ENCODE data around the gene MICAL3.
"Not testable (repeated sequence)": the region's sequence is repeated elsewhere in the genome, so short reads cannot be mapped to it uniquely, and the experiment has no call there.

MICAL3 gene

DNA sequence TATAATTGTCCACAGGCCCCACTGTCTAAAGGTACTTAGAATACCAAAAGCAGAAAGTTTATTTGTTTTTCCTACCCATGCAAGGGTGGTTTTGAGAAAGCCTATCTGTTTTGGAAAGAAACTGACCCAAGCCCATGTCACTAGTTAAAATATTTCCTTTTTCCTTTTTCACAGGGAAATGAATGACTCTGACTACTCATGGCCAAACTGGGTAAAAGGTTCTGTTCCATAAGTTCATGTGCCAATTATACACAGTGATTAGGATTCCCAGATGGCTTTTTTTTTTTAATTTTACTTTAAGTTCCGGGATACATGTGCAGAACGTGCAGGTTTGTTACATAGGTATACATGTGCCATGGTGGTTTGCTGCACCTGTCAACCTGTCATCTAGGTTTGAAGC lies 31.4 kb downstream of the MICAL3 start:
- DNase-seq, result not testable (repeated sequence)

DNA sequence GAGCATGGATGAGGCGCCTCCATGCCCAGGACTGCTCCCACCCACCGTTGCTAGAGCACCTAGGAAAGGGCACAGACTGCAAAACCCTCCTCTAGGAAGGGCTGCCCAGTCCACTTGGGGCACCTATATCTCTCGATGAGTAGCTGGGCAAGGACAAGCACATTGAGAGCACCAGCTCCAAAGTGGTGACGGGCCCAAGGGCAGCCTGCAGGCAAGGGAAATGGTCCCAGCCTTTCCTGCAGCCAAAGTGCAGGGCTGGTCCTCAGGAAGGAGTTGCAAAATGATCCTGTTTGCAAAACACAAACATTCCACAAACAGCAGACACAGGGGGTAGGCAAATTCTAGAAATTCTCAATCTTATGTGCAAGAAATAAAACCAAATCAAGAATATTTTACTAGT lies 32.4 kb downstream of the MICAL3 start:
- not testable (repeated sequence) for DNase-seq

DNA sequence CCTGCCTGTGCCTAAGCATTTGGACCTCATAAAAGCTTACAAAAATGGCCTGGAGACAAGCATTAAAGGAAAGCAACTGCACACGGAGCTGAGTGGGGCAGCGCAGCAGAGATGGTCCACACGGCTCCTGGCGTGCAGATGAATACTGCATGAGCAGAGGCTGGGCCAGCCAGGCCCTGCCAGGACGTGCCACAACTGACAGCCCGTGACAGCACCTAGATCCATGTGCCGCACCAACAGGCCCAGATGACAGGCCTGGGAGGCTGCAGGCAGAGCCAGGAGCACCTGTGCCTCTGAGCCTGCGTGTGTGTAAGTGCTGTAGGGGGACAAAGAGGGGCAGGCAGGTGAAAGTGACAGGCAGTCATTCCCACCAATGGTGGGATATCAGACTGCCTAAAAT lies 33.4 kb downstream of the MICAL3 start:
- no peak for DNase-seq

DNA sequence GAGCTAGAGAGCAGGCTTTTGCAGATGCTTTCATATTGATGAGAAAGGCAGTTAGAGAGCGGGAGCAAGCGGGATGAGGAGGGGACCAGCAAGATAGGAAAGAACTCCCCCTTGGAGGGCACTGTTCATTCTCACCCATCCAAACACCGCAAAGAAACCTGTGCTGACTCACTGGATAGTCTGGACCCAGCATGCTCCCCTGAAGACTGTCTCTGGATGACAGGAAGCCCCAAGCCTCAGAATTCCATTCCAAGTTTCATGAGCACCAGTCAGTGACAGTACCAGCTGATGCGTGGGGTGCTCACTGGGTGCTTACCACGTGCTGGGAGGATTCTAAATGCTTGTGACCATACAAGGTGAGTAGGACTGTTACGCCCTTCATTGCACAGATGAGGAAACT lies 34.2 kb downstream of the MICAL3 start:
- no peak for DNase-seq

DNA sequence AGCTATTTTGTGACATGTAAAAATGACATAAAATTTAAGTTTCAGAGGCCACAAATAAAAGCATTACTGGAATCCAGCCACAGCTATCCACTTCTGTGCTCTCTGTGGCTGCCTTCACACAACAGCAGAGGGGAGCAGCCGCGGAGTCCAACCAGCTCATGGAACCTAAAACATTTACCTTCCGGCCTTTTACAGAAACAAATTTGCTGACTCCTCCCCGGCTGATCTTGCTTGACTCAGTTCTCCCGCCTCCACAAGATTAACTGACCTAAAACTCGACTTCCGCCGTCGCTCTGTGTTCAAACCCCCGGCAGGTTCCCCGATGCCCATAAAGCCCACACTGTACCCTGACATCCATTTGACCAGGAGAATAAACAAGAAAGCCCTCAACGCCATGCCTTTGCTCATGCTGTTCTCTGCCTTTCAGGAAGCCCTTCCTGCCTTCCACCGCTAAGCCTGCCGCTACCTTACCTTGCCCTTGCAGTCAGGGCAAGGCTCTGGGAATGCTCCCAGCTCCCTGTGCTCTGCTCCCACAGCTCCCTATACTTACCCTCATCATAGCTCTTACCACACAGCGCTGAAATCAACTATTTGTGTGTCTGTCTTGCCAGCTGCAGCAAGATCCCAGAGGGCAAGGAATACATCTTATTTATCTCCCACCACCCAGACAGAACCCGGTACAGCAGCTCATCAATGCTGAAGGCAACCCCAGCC lies 35.4 kb downstream of the MICAL3 start:
- no peak for DNase-seq

DNA sequence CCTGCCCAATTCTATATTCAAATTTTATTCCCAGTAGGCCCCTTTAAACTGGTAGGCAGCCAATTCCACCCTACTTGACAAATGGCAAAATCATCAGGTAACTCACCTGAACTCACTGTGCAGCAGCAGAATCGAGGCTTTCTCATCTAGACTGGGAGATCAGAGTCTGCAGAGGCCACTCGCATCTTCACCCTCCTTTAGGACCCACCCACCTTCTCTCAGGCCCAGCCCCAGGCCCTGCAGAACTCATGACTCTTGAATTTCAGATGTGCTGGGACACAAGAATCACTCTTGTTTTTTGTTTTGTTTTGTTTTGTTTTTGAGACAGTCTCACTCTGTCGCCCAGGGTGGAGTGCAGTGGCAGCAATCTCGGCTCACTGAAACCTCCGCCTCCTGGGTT lies 38.8 kb downstream of the MICAL3 start:
- DNase-seq, result no peak

DNA sequence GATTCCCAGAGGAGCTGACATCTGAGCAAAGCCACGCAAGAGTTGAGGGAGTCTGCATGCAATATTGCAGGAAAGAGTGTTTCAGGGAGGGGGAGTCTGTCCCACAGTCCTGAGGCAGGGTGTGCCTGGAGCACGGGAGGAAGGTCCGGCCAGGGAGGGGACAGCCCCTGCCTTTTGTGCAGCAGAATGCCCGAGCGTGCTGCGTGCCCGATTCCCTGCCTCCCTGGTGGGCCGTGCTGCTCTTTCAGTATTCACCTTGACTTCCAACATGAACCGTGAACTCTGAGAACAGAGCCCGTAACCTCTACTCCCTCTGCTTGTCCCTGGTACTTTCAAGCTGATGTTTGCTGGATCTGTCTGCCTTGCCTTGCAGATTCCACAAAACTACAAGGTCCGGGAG lies 39.3 kb downstream of the MICAL3 start:
- not testable (repeated sequence) for DNase-seq

DNA sequence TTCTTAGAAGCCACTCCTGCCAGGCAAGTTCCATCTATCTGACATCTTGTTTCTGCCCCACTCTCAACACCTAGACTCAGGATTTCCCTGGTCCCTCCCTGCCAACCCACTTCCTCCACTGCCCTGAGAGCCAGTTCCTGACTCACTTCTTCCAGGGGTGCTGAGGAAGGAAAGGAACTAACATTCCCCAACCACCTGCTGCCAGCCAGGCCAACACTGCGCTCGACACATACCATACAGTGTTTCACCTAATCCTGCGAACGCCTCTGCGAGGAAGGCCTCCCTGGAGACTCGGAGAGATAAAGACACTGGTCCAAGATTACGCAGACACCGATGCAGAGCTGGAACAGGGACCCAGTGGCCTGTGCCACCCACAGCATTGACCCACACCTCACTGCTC lies 40.2 kb downstream of the MICAL3 start:
- no peak for DNase-seq

DNA sequence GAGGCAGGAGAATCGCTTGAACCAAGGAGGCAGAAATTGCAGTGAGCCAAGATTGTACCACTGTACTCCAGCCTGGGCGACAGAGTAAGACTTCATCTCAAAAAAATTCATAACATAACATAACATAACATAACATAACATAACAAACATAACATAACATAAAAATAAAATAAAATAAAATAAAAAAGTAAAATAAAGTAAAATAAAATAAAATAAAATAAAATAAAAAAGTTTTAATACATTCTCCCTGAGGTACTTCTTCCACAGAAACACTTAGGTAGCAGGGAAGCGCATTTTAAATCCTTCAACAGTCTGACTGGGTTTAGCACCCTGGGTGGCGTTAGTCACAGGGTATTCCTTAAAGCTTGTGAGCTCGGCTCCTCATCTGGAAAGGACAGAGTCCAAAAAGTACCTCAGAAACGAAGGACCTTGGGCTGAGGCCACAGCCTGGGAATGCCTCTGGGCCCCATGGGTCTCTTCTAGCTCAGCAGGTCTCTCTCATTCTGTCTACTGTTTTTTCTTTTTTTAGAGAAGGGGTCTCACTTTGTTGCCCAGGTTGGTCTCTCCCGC lies 41.7 kb downstream of the MICAL3 start:
- DNase-seq, result no peak

DNA sequence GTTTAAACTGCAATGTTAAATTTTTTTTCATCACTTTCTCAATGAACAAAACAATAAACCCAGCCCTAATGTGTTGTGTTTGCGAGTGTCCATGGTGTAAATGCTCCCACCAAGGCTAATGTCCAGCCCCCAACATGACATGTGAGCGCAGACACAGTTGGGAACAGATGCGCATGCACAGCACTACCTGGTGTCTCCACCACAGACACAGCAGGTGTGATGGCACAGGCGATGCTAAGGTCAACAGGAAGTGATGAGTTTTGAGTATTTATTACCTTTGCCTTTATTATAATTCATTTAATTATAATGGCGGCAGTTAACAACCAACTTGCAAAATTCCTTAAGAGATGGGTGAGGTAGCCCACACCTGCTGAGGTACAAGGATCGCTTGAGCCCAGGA lies 42.9 kb downstream of the MICAL3 start:
- DNase-seq, result no peak

DNA sequence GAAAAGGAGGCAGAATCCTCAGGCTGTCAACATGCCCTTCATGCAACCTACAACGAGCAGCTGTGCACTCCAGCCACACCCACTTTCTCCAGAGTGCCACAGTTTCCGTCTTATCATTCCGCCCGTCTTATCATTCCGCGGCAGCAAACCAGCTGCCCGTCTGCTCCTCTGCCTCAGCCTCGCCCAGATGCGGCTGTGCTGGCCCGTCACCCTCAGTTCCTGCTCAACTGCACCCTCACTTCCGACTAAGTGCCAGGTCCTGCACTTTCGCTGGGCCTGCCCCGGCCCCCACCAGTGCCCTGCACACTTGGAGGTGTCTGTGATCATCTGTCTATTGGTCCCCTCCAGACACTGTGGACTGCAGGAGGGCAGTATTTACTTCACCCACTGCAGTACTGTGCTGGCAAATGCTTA lies 43.7 kb downstream of the MICAL3 start:
- DNase-seq, result peak; percentile 65

DNA sequence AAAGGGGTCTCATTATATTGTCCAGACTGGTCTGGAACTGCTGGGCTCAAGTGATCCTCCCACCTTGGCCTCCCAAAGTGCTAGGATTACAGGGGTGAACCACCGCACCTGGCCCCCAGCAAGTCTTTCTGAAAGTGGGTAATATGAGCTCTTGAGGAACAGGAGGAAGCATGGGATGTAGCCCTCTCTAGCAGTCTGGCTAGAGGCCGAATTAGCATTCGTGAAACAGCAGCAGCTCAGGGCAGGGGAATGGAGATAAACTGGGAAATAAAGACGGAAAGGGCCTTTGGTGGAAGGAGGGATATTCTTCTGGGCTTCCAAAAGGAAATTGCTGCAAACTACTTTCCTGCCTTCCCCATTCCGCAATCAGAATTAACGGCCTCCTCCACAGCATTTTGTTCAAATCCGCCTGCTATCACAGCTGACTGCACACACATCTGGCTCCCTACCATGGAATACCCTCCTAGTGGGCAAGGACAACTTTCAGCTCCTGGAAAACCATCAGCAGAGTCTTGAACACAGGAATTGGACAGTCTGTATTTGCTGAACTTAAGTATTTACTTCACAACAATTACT lies 44.3 kb downstream of the MICAL3 start:
- DNase-seq, result no peak

DNA sequence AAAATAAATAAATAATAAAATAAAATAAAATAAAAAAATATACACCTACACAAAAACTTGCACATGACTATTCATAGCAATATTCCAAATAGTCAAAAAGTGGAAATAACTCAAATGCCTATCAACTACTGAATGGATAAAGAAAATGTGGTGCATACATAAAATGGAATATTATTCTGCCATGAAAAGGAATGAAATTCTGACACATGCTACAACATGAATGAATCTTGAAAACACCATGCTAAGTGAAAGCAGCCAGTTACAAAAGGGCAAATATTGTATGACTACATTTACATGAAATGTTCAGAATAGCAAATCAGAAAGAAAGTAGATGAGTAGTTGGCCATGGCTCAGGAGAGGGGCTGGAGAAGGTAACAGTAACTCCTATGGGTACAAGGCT lies 46.3 kb downstream of the MICAL3 start:
- no peak for DNase-seq

DNA sequence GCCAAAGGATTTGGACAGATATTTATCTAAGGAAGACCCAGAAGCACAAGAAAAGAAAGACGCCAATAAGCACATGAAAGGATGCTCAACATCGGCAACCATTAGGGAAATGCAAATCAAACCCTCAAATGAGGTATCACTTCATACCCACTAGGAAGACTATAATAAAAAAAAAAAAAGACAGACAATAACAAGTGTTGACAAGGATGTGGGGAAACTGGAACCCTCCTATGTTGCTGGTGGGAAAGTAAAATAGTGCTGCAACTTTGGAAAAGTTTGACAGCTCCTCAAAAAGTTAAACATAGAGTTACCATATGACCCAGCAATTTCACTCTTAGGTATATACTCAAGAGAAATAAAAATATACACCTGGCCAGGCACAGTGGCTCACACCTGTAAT lies 47.0 kb downstream of the MICAL3 start:
- no peak for DNase-seq

DNA sequence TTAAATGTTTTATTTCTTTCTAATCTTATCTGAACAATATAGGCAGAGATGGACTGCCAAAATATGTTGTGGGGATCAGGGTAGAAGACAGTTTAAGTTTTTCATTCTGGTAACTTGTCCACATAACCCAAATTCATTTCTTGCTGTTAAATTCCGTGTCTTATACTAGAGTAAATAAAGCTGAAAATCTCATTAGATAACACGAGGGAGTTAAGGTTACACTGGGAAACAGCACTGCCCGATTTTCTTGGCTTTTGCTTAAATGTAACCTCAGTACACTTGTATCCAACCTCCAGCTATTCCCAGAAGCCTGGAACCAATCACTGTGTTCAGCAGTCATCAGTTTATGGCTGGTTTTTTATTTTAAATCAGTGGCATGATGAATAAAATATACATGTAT lies 48.2 kb downstream of the MICAL3 start:
- no peak for DNase-seq

DNA sequence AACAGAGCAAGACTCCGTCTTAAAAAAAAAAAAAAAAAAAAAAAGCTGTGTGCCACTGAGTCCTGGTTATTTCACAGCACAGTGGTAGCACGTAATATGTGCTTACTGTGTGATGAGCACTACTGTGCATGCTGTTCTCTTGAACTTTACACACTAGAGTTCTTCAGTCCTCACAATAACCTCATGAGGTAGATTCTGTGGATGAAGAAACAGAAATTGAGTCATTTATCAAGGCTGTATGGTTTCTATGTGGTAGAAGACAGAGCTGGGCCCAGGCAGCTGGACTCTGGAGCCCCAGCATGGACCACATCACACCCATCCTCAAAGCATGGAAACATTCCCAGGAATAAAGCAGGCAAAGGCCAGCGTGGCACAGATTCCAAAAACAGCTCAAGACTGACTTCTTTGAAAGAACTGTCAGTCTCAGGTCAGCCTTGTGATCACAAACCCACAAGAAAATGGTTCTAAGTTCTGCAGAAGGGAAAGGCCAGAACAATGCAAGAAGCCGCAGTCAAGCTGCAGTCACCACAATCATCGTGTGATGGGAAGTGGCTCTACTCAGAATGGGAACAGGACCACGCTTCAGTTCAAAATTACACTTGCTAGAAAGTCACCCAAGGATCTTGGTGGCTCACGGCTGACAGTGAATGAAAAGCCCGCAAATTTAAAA lies 49.5 kb downstream of the MICAL3 start:
- DNase-seq, result peak; percentile 29

DNA sequence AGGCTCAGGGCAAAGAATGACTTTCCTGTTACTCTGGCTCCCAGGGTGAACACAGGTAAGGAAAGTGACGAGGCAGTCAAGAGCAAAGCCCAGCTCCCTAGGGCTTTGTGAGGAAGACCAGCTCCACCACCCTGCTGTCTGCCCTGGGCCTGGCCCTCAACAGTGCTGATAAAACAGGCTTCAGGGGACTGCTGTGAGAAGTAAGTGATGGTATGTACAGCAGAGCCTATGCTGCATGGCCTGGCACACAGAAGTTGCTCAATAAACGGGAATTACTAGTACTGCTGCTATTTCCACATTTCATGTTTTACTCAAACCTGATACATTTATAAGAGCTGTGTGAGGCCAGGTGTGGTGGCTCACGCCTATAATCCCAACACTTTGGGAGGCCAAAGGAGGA lies 50.3 kb downstream of the MICAL3 start:
- DNase-seq, result no peak

DNA sequence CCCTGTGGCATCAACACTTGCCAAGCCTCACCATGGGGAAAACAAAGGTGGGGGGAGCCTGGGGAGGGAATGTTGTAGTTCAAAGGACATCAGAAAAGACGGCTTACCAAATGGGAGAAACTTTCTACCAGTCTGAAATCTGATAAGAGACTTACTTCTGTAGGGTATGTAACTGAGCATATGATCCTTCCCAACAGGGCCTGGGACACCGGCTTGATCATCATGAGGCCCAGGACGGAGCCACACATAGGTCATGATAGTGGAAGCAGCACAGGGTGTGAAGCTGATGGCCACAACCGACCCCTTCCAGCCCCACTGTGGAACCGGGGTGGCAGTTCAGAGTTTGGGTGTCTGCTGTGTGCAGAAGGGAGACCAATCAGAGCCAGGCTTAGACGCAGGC lies 51.1 kb downstream of the MICAL3 start:
- no peak for DNase-seq

DNA sequence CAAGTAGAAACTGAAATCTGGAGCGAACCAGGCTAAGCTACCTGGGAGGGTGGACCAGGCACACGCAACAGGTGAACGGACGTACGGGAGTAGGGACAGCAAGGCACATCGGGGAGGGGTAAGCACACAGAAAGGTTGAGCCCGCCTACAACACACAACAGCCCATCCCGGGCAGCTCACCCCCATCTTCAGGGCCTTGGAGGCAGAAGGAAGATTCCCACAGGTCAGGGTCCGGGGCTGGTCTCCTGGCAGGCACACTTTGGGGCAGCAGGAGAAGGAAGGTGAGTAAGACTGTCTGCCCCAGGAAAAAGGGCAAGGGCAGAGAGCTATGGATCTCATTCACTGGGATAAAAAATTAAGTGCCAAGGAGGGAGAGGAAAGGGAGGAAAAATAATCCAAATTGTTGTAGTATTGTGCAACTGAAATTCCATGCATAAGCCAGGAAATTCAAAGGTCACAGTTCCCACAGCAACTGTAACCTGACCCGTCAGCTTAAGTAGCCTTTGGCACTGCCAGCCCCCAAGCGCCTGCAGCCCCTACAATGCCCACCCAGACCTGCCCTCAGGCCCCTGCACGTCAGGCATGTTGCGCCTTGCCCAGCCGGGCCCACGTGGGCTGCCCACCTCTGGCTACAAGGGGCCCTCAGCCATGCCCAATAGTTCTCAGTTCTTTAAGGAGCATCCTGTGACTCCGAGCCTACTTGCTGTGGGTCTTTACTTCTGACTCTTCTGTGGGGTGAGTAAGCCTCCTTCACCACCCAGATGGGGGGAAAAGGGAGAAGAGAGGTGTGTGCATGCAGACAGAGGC lies 51.8 kb downstream of the MICAL3 start:
- no peak for DNase-seq

DNA sequence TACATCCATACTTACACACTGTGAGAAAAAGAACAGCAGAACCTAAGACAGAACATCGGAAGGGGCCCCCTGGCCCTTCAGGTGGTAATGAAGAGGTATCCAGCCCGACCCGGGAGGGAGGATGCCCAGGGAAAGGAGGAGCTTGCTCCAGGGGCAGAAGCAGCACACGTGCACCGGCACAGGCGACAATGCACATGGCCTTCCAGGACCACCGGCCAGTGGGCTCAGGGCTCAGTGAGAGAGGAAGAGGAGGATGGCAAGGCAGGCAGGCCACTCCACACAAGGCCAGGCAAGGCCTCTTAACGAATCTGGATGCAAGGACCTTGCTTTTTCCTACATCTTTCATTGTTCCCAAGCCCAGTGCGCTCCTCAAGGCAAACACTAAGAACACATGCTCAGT lies 52.6 kb downstream of the MICAL3 start:
- DNase-seq, result no peak

DNA sequence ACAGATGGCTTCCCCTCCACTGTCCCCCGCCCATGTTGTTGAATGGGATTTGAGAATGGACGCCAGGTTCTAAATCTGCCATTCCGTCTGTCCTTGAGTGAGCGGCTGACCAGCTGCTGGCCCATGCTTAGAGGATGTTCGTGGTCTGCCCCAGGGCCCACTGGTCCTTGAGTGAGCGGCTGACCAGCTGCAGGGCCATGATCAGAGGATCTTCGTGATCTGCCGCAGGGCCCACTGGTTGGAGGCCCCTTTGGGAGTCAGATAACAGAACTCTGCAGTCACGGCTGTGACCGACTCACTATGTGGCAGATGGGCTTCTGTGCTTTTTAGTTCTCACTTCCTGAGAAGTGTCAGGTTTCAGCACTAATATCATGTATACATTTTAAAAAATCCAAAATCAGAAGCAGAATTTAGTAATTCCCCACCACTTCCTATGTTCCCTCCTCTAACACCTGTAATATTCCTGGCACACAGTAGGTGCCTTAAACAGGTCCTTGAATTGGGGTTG lies 54.1 kb downstream of the MICAL3 start:
- DNase-seq, result no peak

DNA sequence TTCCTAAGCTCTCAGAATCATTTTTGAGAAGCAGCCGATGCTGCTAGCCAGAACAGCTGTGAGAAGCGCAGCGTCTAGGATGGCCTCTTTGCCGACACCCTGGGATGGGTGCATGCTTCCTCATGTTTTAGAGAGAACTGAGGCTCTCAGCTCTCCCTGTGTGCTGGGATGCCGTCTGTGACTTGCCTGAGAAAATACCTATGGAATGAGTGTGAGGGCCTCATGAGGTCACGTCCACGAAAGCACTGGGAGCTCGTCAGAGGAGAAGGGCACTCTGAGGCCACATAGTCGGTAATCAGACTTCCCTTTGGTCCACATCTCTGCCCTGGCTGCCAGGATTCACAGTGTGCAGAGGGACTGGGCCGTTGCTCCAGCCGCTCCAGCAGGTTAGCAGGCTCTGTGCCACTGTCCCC lies 54.7 kb downstream of the MICAL3 start:
- no peak for DNase-seq

DNA sequence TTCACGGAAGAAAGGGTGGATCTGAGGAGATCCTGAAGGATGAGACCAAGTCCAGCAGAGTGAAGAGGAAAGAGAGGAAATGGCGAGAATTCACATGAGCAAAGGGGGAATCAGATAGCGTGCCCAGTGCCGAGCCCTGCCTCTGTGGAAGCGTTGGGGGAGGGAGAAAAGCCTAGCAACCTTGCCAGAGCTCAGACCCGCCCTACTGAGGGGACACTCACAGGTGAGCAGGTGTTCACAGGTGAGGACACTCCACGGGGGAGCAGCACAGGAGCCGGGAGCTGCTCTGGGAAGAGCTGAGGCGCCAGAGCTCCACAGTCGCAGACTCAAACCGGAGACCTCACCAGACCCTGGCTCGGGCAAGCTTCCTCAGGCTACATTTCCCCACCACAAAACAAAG lies 56.2 kb downstream of the MICAL3 start:
- no peak for DNase-seq

Measured in activated CD4-positive, alpha-beta T cell treated with anti-CD3 and anti-CD28 coated beads, Interleukin-2, amount 50 U/mL, for 16 hours (primary cell).